ENCODE data around the gene GALNT10. TPM values are rescaled to one million over a fixed set of nuclear protein-coding genes. Genes with fewer than 3 reads are reported as not detected.

GALNT10 gene
- total RNA-seq, 1 experiment from 2014 or later, result 27.8 TPM

DNA sequence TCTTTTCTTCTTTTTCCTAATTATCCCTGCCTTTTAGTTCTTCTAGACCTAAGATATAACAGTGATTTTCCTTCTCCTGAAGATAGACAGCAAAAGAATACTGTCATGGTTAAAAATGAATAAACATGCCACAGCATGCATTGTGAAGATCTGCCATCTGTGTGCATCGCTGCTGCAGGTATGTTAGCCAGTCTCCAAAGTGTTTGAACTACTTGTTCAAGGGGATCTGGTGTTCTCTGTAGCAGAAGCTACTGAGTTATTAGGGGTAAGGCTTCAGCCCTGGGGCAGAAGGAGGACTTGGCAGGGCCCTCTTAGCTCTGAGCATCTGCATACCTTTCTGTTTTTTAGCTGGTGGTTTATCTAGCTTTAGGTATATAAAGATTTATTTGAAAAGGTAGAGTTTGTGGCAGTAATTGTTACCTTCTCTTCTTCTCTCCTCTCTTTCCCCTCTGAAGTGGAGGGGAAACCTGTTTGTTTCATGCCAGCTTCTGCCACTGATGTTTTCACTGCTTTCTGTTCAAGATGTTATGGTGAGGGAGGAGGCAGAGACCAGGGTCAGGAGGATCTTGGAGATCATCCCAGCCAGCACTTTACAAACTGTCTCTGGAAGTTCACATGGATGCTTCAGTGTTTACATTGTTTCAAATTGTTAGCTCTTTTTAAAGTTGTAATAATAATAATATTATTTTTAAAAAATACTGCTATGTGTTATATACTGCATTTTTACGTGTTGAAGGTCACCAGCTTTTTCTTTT, 25.2 kb downstream of the GALNT10 start:
- H3K9ac ChIP-seq (ENCODE audit: low read length), result no peak overlapping the region
- ChIA-PET CTCF (no interaction called here), POLR2A (no interaction called here), RAD21 (ENCODE audit: low non-redundant PET in 1 of 2, low total read pairs in 2 of 2, uncharacterized antibody in 2 of 2, unreplicated experiment in 2 of 2) (no interaction called here)
- no peak overlapping the region for H3K27ac ChIP-seq (ENCODE audit: low read depth, low read length)
- no peak overlapping the region for H2AFZ ChIP-seq (ENCODE audit: low read depth, low read length, poor library complexity, severe bottlenecking)
- no peak overlapping the region for H3K4me2 ChIP-seq (ENCODE audit: low read length)
- ATAC-seq (no peak), DNase-seq (ENCODE audit: low read depth, low spot score) (no peak)
- intact Hi-C loops (cut with micrococcal nuclease), result no loop called here
- H3K79me2 ChIP-seq (ENCODE audit: insufficient read depth, low read length), result no peaks in the 10 kb centered on the region
- H3K4me1 ChIP-seq (ENCODE audit: control insufficient read depth in 1 of 2, insufficient read depth in 2 of 2, low read length in 2 of 2), result peaks cover 10 to 12% of the 10 kb centered on the region in 2 experiments
- no peaks in the 10 kb centered on the region for H3K9me2 ChIP-seq (ENCODE audit: insufficient read depth)
- no peaks in the 10 kb centered on the region for H4K20me1 ChIP-seq (ENCODE audit: insufficient read depth)
- no peak overlapping the region for H3K4me3 ChIP-seq (replicated peaks in 1 of 2; ENCODE audit: low read depth in 1 of 2, low read length in 2 of 2)
- no peaks in the 10 kb centered on the region for H3K27me3 ChIP-seq (ENCODE audit: insufficient read depth, low read length)
- H3K9me3 ChIP-seq (ENCODE audit: control insufficient read depth in 1 of 2, insufficient read depth in 1 of 2, low read depth in 1 of 2, low read length in 2 of 2), result no peaks in the 10 kb centered on the region
- no TSS peak for BruUV-seq (replicated peaks)
- no peak for TF ChIP-seq SIN3A (IDR thresholded peaks at IDR 0.05; ENCODE audit: low read depth)
- no peaks in the 10 kb centered on the region for H3K36me3 ChIP-seq (ENCODE audit: control insufficient read depth in 1 of 2, insufficient read depth in 2 of 2, low read length in 2 of 2)

- intact Hi-C loops (cut with micrococcal nuclease), result no loop called here
- no peaks in the 10 kb centered on the region for H3K27me3 ChIP-seq (ENCODE audit: insufficient read depth, low read length)
- ChIA-PET POLR2A (no interaction called here), CTCF (interaction anchor here (1.1 kb wide), 1 partner anchor 188 kb away, joined by 3 read pairs; no protein-coding TSS in a partner anchor), RAD21 (ENCODE audit: low non-redundant PET in 1 of 2, low total read pairs in 2 of 2, uncharacterized antibody in 2 of 2, unreplicated experiment in 2 of 2) (no interaction called here)
- H2AFZ ChIP-seq (ENCODE audit: low read depth, low read length, poor library complexity, severe bottlenecking), result no peak overlapping the region
- no peak overlapping the region for H3K4me2 ChIP-seq (ENCODE audit: low read length)
- DNase-seq (ENCODE audit: low read depth, low spot score), result no peak
- H3K9me3 ChIP-seq (ENCODE audit: control insufficient read depth in 1 of 2, insufficient read depth in 1 of 2, low read depth in 1 of 2, low read length in 2 of 2), result no peaks in the 10 kb centered on the region
- BruUV-seq (replicated peaks), result no TSS peak
- H3K4me3 ChIP-seq (replicated peaks in 1 of 2; ENCODE audit: low read depth in 1 of 2, low read length in 2 of 2), result no peak overlapping the region
- H3K79me2 ChIP-seq (ENCODE audit: insufficient read depth, low read length), result no peaks in the 10 kb centered on the region
- ATAC-seq, result no peak
- no peak overlapping the region for H3K27ac ChIP-seq (ENCODE audit: low read depth, low read length)
- no peaks in the 10 kb centered on the region for H3K36me3 ChIP-seq (ENCODE audit: control insufficient read depth in 1 of 2, insufficient read depth in 2 of 2, low read length in 2 of 2)
- H4K20me1 ChIP-seq (ENCODE audit: insufficient read depth), result no peaks in the 10 kb centered on the region
- no peaks in the 10 kb centered on the region for H3K9me2 ChIP-seq (ENCODE audit: insufficient read depth)
- TF ChIP-seq CBX3 (IDR thresholded peaks at IDR 0.05; ENCODE audit: low read depth) (no peak), SIN3A (IDR thresholded peaks at IDR 0.05; ENCODE audit: low read depth) (no peak), EGR1 (IDR thresholded peaks at IDR 0.05; ENCODE audit: low read depth) (no peak), JUND (IDR thresholded peaks at IDR 0.05) (no peak), EZH2 (IDR thresholded peaks at IDR 0.05) (no peak), POLR2A (IDR thresholded peaks at IDR 0.05; ENCODE audit: borderline replicate concordance, extremely low read depth, insufficient read depth, insufficient read length) (no peak), RAD21 (IDR thresholded peaks at IDR 0.05; ENCODE audit: low read depth) (no peak), SP1 (IDR thresholded peaks at IDR 0.05; ENCODE audit: low read depth) (no peak), ELF1 (IDR thresholded peaks at IDR 0.05; ENCODE audit: borderline replicate concordance, low read depth) (no peak), TCF7L2 (IDR thresholded peaks at IDR 0.05; ENCODE audit: borderline replicate concordance, extremely low read depth, insufficient read depth, insufficient read length) (no peak), CEBPB (IDR thresholded peaks at IDR 0.05; ENCODE audit: low read depth) (no peak), CTCF (IDR thresholded peaks at IDR 0.05 in 2 of 3, conservative IDR thresholded peaks at IDR 0.05 in 1 of 3; ENCODE audit: borderline replicate concordance in 1 of 3, insufficient read depth in 1 of 3, low read depth in 2 of 3, low read length in 2 of 3) (no peak), ZNF274 (IDR thresholded peaks at IDR 0.05; ENCODE audit: low read depth, low read length) (no peak), EZH2phosphoT487 (IDR thresholded peaks at IDR 0.05; ENCODE audit: borderline replicate concordance) (no peak), YY1 (IDR thresholded peaks at IDR 0.05; ENCODE audit: extremely low read depth, insufficient replicate concordance, low read depth, low read length) (no peak), POLR2AphosphoS5 (IDR thresholded peaks at IDR 0.05; ENCODE audit: low read depth, low read length) (no peak)
- TF ChIP-seq, protein P1, sequence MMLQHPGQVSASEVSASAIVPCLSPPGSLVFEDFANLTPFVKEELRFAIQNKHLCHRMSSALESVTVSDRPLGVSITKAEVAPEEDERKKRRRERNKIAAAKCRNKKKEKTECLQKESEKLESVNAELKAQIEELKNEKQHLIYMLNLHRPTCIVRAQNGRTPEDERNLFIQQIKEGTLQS (IDR thresholded peaks at IDR 0.05), result no peak
- H3K9ac ChIP-seq (ENCODE audit: low read length), result no peak overlapping the region
- peaks cover 25 to 29% of the 10 kb centered on the region in 2 experiments for H3K4me1 ChIP-seq (ENCODE audit: control insufficient read depth in 1 of 2, insufficient read depth in 2 of 2, low read length in 2 of 2)
Observed at GRCh38 chr5:154217462-154217861, 26.9 kb downstream of the GALNT10 start.

Measured in HCT116 (cell line).